SJSA1 (cell line): ENCODE results near the gene HBG2. TPM values are rescaled to one million over a fixed set of nuclear protein-coding genes. Genes with fewer than 3 reads are reported as not detected.
"Not testable (repeated sequence)": the region's sequence is repeated elsewhere in the genome, so short reads cannot be mapped to it uniquely, and the experiment has no call there.

ENCODE experiments used
- DNase-seq, 2 experiments: peaks; one replicate each; pipeline ENCODE4 v3.0.0-alpha.2; 2015 to 2020; ENCODE audit warnings: low spot score in 2 of 2, low read depth in 1 of 2
- H3K27ac ChIP-seq: fragments of 250-450 bp; sonication (Bioruptor Pico); 2 replicates; pipeline ENCODE4 v1.5.1; 2020; ENCODE audit warnings: mild to moderate bottlenecking, moderate library complexity
- H3K27me3 ChIP-seq: fragments of 250-450 bp; sonication (Bioruptor Pico); replicated peaks from 2 replicates; pipeline ENCODE4 v1.5.1; 2020; ENCODE audit warnings: mild to moderate bottlenecking, moderate library complexity
- H3K36me3 ChIP-seq: fragments of 250-450 bp; sonication (Bioruptor Pico); 2 replicates; pipeline ENCODE4 v1.5.1; 2020; ENCODE audit warnings: mild to moderate bottlenecking
- H3K4me1 ChIP-seq: fragments of 250-450 bp; sonication (Bioruptor Pico); replicated peaks from 2 replicates; pipeline ENCODE4 v1.6.1; 2021; ENCODE audit warnings: mild to moderate bottlenecking
- H3K4me3 ChIP-seq: fragments of 250-450 bp; sonication (Bioruptor Pico); 2 replicates; pipeline ENCODE4 v1.5.1; 2020; ENCODE audit warnings: mild to moderate bottlenecking
- H3K9me3 ChIP-seq: fragments of 250-450 bp; sonication (Bioruptor Pico); replicated peaks from 2 replicates; pipeline ENCODE4 v1.5.1; 2020; ENCODE audit warnings: mild to moderate bottlenecking
- total RNA-seq: library from RNA; depleted of rRNA; stranded (reverse); fragments of >200 nt; shearing (Covaris generic); gene quantifications from 2 replicates; pipeline ENCODE4 v1.2.3, GENCODE V29; 2014

HBG2 gene
- total RNA-seq, 1 experiment from 2014 or later, result not detected

- H3K36me3 ChIP-seq, result no peaks in the 10 kb centered on the region
- no peak for DNase-seq
- H3K27ac ChIP-seq, result no peak overlapping the region
- no peaks in the 10 kb centered on the region for H3K9me3 ChIP-seq
- H3K4me3 ChIP-seq, result no peak overlapping the region
- H3K4me1 ChIP-seq, result no peaks in the 10 kb centered on the region
- H3K27me3 ChIP-seq, result peaks cover 20% of the 10 kb centered on the region
These were observed 2.8 kb downstream of the HBG2 start for GRCh38 chr11:5251746-5252145.

DNA sequence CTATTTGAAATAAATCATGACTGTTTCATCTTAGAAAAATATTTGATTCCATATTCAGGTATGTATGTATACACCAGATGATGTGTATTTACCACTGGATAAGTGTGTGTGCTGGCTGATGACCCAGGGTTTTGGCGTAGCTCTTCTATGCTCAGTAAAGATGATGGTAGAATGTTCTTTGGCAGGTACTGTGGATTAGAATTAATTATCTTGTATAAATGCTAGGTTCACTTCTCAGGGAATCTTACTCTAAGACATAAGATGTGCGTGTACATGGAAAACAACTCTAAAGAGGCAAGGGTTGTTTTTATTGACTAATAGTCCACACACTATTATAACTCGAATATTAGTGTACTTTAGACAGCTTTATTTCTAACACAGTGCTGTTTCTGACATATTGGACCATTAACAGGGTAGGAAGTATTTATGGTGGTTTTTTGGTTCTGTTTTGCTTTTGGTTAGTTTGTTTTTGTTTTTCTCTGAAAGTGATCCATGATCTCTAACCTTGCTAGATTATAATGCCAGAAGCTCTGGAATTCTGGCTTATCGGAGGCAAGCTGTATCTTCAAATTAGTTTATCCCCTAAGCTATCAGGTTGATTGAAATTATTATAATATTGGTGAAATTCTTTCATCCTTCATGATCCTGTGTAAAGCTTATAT is 3.9 kb downstream of the HBG2 start:
- Histone ChIP-seq H3K36me3 (no peaks in the 10 kb centered on the region), H3K27me3 (peaks cover 24% of the 10 kb centered on the region), H3K4me1 (no peaks in the 10 kb centered on the region), H3K4me3 (no peak overlapping the region), H3K9me3 (no peaks in the 10 kb centered on the region), H3K27ac (no peak overlapping the region)
- DNase-seq, result no peak

- not testable (repeated sequence) for H3K36me3 ChIP-seq, H3K27ac ChIP-seq, H3K4me3 ChIP-seq, H3K9me3 ChIP-seq, DNase-seq, H3K4me1 ChIP-seq
- H3K27me3 ChIP-seq, result peaks cover 27% of the 10 kb centered on the region
These were observed 4.7 kb downstream of the HBG2 start, which contains the start of gene HBG1 for GRCh38 chr11:5249807-5250396. Gene HBG1 (minus strand): TSS chr11:5249857. CDS start chr11:5249804, 53 bp downstream.

GRCh38 chr11:5248498-5248897 is 6.1 kb downstream of the HBG2 start:
- H3K9me3 ChIP-seq, H3K4me1 ChIP-seq, H3K36me3 ChIP-seq, DNase-seq, H3K27ac ChIP-seq, H3K4me3 ChIP-seq: not testable (repeated sequence)
- peaks cover 29% of the 10 kb centered on the region for H3K27me3 ChIP-seq

DNA sequence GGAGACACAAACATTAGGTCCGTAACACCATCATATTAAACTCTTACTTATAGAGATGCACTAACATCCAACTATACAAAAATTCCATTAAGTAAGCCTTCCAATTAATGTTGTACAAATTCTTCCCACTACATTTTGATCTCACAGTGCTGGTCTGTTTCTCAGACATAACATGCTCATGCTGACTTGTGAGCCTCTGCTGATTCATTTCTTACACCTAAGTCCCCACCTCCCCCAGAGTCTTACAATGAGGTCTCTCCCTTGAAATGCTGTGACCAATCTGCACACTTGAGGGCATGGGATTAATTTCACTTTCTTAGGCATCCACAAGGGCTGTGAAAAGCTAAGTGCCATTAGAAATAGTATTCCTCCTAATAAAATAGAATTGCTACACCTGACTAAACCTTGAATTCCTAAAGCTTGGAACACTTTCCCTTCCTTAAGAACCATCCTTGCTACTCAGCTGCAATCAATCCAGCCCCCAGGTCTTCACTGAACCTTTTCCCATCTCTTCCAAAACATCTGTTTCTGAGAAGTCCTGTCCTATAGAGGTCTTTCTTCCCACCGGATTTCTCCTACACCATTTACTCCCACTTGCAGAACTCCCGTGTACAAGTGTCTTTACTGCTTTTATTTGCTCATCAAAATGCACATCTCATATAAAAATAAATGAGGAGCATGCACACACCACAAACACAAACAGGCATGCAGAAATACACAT is 6.9 kb downstream of the HBG2 start:
- no peaks in the 10 kb centered on the region for H3K36me3 ChIP-seq
- peaks cover 29% of the 10 kb centered on the region for H3K27me3 ChIP-seq
- H3K27ac ChIP-seq, result no peak overlapping the region
- no peaks in the 10 kb centered on the region for H3K4me1 ChIP-seq
- H3K9me3 ChIP-seq, result no peaks in the 10 kb centered on the region
- no peak for DNase-seq
- H3K4me3 ChIP-seq, result no peak overlapping the region

GRCh38 chr11:5246772-5247471 is 7.7 kb downstream of the HBG2 start:
- Histone ChIP-seq H3K4me1 (no peaks in the 10 kb centered on the region), H3K36me3 (no peaks in the 10 kb centered on the region), H3K27ac (no peak overlapping the region), H3K9me3 (no peaks in the 10 kb centered on the region), H3K4me3 (no peak overlapping the region), H3K27me3 (peaks cover 24% of the 10 kb centered on the region)
- DNase-seq, result no peak

- Histone ChIP-seq H3K36me3 (no peaks in the 10 kb centered on the region), H3K4me3 (no peak overlapping the region), H3K9me3 (no peaks in the 10 kb centered on the region), H3K27me3 (peaks cover 21% of the 10 kb centered on the region), H3K4me1 (no peaks in the 10 kb centered on the region), H3K27ac (no peak overlapping the region)
- DNase-seq, result no peak
These were observed 9.4 kb downstream of the HBG2 start for GRCh38 chr11:5245155-5245554.

GRCh38 chr11:5243816-5244180 is 10.8 kb downstream of the HBG2 start:
- Histone ChIP-seq H3K27ac (no peak overlapping the region), H3K36me3 (no peaks in the 10 kb centered on the region), H3K27me3 (peaks cover 21% of the 10 kb centered on the region), H3K4me3 (no peak overlapping the region), H3K4me1 (no peaks in the 10 kb centered on the region), H3K9me3 (no peaks in the 10 kb centered on the region)
- no peak for DNase-seq

GRCh38 chr11:5242933-5243815 is 11.4 kb downstream of the HBG2 start:
- H3K27me3 ChIP-seq, result peaks cover 21% of the 10 kb centered on the region
- no peaks in the 10 kb centered on the region for H3K36me3 ChIP-seq
- H3K9me3 ChIP-seq, result no peaks in the 10 kb centered on the region
- no peak for DNase-seq
- no peak overlapping the region for H3K4me3 ChIP-seq
- H3K27ac ChIP-seq, result no peak overlapping the region
- no peaks in the 10 kb centered on the region for H3K4me1 ChIP-seq

GRCh38 chr11:5242208-5242607 is 12.4 kb downstream of the HBG2 start:
- DNase-seq, result no peak
- H3K36me3 ChIP-seq, result no peaks in the 10 kb centered on the region
- peaks cover 13% of the 10 kb centered on the region for H3K27me3 ChIP-seq
- H3K9me3 ChIP-seq, result no peaks in the 10 kb centered on the region
- H3K27ac ChIP-seq, result no peak overlapping the region
- no peaks in the 10 kb centered on the region for H3K4me1 ChIP-seq
- no peak overlapping the region for H3K4me3 ChIP-seq

DNA sequence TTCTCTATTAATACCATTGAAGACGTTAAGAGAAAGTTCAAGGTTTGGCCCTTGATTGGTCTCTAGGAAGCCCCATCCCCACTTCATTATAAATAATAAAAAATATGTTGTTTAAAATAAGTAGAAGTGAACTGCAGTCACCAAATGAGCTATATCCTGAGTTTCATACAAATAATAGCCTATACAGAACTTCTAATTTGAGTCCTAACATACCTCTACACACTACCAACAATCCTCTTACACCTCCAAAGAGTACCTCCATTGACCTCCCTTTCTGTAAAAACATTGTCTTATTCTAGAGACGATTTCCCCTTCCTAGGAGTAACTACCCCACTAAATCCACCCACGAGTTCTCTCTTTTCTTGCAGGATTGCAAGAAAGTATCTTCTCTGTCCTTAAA is 13.1 kb downstream of the HBG2 start:
- Histone ChIP-seq H3K36me3 (no peaks in the 10 kb centered on the region), H3K27me3 (peaks cover 10% of the 10 kb centered on the region), H3K9me3 (no peaks in the 10 kb centered on the region), H3K4me3 (no peak overlapping the region), H3K27ac (no peak overlapping the region), H3K4me1 (no peaks in the 10 kb centered on the region)
- DNase-seq, result no peak

DNA sequence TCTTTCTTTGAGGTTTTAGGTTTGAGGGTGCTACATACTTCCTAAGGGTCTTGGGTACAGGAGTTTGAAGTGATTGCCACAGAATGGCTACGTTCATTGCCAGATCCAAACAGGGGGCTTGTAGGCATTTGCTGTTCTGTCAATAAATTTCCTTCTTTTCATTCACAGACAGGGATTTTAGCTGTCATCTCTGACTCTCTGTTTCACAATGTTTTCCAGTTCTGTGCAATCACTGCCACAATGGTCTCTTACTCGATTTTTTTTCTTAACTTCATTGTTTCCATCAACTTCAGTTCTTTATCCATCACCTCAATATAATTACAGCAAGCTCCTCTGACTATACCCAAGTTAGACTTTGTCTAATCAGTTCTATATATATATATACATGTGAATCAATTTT is 14.1 kb downstream of the HBG2 start:
- Histone ChIP-seq H3K9me3 (no peaks in the 10 kb centered on the region), H3K27ac (no peak overlapping the region), H3K4me3 (no peak overlapping the region), H3K4me1 (no peaks in the 10 kb centered on the region), H3K27me3 (peaks cover 11% of the 10 kb centered on the region; the same call in 1 of the 2 replicates), H3K36me3 (no peaks in the 10 kb centered on the region)
- DNase-seq, result no peak

- no peaks in the 10 kb centered on the region for H3K4me1 ChIP-seq
- peaks cover 10% of the 10 kb centered on the region; the same call in 1 of the 2 replicates for H3K27me3 ChIP-seq
- no peak overlapping the region for H3K27ac ChIP-seq
- DNase-seq, result no peak
- no peak overlapping the region for H3K4me3 ChIP-seq
- no peaks in the 10 kb centered on the region for H3K36me3 ChIP-seq
- no peaks in the 10 kb centered on the region for H3K9me3 ChIP-seq
These were observed 14.5 kb downstream of the HBG2 start for GRCh38 chr11:5240056-5240455.
